T-helper 22 cell (primary cell): ENCODE results near the gene CNDP2.
"Not testable (repeated sequence)": the region's sequence is repeated elsewhere in the genome, so short reads cannot be mapped to it uniquely, and the experiment has no call there.

Source experiments
- DNase-seq: peaks from one replicate; pipeline ENCODE4 v3.0.0-alpha.2; 2020; ENCODE audit warnings: low read depth

Gene CNDP2

GRCh38 chr18:74539289-74539688, 43.1 kb downstream of the CNDP2 start:
- DNase-seq = no peak

- DNase-seq = no peak
Measured at GRCh38 chr18:74540652-74541421, 44.7 kb downstream of the CNDP2 start.

GRCh38 chr18:74541703-74542555, 45.8 kb downstream of the CNDP2 start:
- no peak for DNase-seq

GRCh38 chr18:74544898-74545297, 48.7 kb downstream of the CNDP2 start:
- no peak for DNase-seq

GRCh38 chr18:74546007-74546406, 49.8 kb downstream of the CNDP2 start:
- no peak for DNase-seq

GRCh38 chr18:74546751-74547530, 50.8 kb downstream of the CNDP2 start:
- DNase-seq = no peak

GRCh38 chr18:74547860-74548259, 51.7 kb downstream of the CNDP2 start:
- DNase-seq = no peak

- no peak for DNase-seq
Measured at GRCh38 chr18:74549591-74550104, 53.5 kb downstream of the CNDP2 start.

GRCh38 chr18:74550886-74551285, 54.7 kb downstream of the CNDP2 start:
- no peak for DNase-seq

GRCh38 chr18:74551452-74551851, 55.3 kb downstream of the CNDP2 start:
- no peak for DNase-seq

- DNase-seq = peak; percentile 39
Measured at GRCh38 chr18:74551936-74552555, 55.9 kb downstream of the CNDP2 start.

- no peak for DNase-seq
Measured at GRCh38 chr18:74556126-74556525, 60.0 kb downstream of the CNDP2 start.

GRCh38 chr18:74558096-74558495, 61.9 kb downstream of the CNDP2 start:
- no peak for DNase-seq

GRCh38 chr18:74562131-74562730, 66.1 kb downstream of the CNDP2 start:
- no peak for DNase-seq

GRCh38 chr18:74562775-74563174, 66.6 kb downstream of the CNDP2 start:
- no peak for DNase-seq

GRCh38 chr18:74563999-74564398, 67.8 kb downstream of the CNDP2 start:
- DNase-seq = no peak

- DNase-seq = not testable (repeated sequence)
Measured at GRCh38 chr18:74565164-74565563, 69.0 kb downstream of the CNDP2 start.

GRCh38 chr18:74565993-74566392, 69.8 kb downstream of the CNDP2 start:
- not testable (repeated sequence) for DNase-seq

- DNase-seq = no peak
Measured at GRCh38 chr18:74567822-74568221, 71.7 kb downstream of the CNDP2 start.

- DNase-seq = no peak
Measured at GRCh38 chr18:74569401-74569800, 73.2 kb downstream of the CNDP2 start.

- DNase-seq = no peak
Measured at GRCh38 chr18:74570266-74570665, 74.1 kb downstream of the CNDP2 start.
